SJSA1 (cell line): ENCODE results near the gene NIPAL1. TPM values are rescaled to one million over a fixed set of nuclear protein-coding genes. Genes with fewer than 3 reads are reported as not detected.
"Not testable (repeated sequence)": the region's sequence is repeated elsewhere in the genome, so short reads cannot be mapped to it uniquely, and the experiment has no call there.

Source experiments
- DNase-seq, 2 experiments: peaks; one replicate each; pipeline ENCODE4 v3.0.0-alpha.2; 2015 to 2020; ENCODE audit warnings: low spot score in 2 of 2, low read depth in 1 of 2
- H3K27ac ChIP-seq: fragments of 250-450 bp; sonication (Bioruptor Pico); 2 replicates; pipeline ENCODE4 v1.5.1; 2020; ENCODE audit warnings: mild to moderate bottlenecking, moderate library complexity
- H3K27me3 ChIP-seq: fragments of 250-450 bp; sonication (Bioruptor Pico); replicated peaks from 2 replicates; pipeline ENCODE4 v1.5.1; 2020; ENCODE audit warnings: mild to moderate bottlenecking, moderate library complexity
- H3K36me3 ChIP-seq: fragments of 250-450 bp; sonication (Bioruptor Pico); 2 replicates; pipeline ENCODE4 v1.5.1; 2020; ENCODE audit warnings: mild to moderate bottlenecking
- H3K4me1 ChIP-seq: fragments of 250-450 bp; sonication (Bioruptor Pico); replicated peaks from 2 replicates; pipeline ENCODE4 v1.6.1; 2021; ENCODE audit warnings: mild to moderate bottlenecking
- H3K4me3 ChIP-seq: fragments of 250-450 bp; sonication (Bioruptor Pico); 2 replicates; pipeline ENCODE4 v1.5.1; 2020; ENCODE audit warnings: mild to moderate bottlenecking
- H3K9me3 ChIP-seq: fragments of 250-450 bp; sonication (Bioruptor Pico); replicated peaks from 2 replicates; pipeline ENCODE4 v1.5.1; 2020; ENCODE audit warnings: mild to moderate bottlenecking
- total RNA-seq: library from RNA; depleted of rRNA; stranded (reverse); fragments of >200 nt; shearing (Covaris generic); gene quantifications from 2 replicates; pipeline ENCODE4 v1.2.3, GENCODE V29; 2014; rRNA removed

The NIPAL1 gene
- 0.91 and 2.4 TPM in 2 replicates for total RNA-seq

- Histone ChIP-seq H3K4me3 (peak within 1 kb of the TSS; percentile 72), H3K27ac (peak within 1 kb of the TSS; percentile 79), H3K36me3 (no peaks in the 10 kb centered on the region), H3K27me3 (no peaks in the 10 kb centered on the region), H3K4me1 (no peaks in the 10 kb centered on the region; the same call in 1 of the 2 replicates), H3K9me3 (no peaks in the 10 kb centered on the region)
- DNase-seq, result peak; percentile 58 to 73
These were observed at the start of gene NIPAL1, which contains the start of gene CNGA1 for GRCh38 chr4:48016141-48017107. Gene NIPAL1, plus strand, starts transcription at chr4:48016772. Its CDS starts 68 bp downstream, at chr4:48016840. Gene CNGA1, minus strand, starts transcription at chr4:48016681. Its CDS starts 63,992 bp downstream, at chr4:47952689.

GRCh38 chr4:47968847-47969246 lies 47.7 kb upstream of the NIPAL1 start:
- Histone ChIP-seq H3K9me3 (no peaks in the 10 kb centered on the region), H3K27ac (no peak overlapping the region)

GRCh38 chr4:47972181-47972580 lies 44.4 kb upstream of the NIPAL1 start:
- Histone ChIP-seq H3K36me3 (no peaks in the 10 kb centered on the region), H3K27me3 (no peaks in the 10 kb centered on the region), H3K27ac (no peak overlapping the region), H3K9me3 (no peaks in the 10 kb centered on the region), H3K4me3 (no peak overlapping the region), H3K4me1 (no peaks in the 10 kb centered on the region)
- DNase-seq, result no peak

More at GRCh38 chr4:47968847-47969246, 47.7 kb upstream of the NIPAL1 start:
- H3K27me3 ChIP-seq, result no peaks in the 10 kb centered on the region
- no peaks in the 10 kb centered on the region for H3K4me1 ChIP-seq
- no peak for DNase-seq
- H3K4me3 ChIP-seq, result no peak overlapping the region
- H3K36me3 ChIP-seq, result no peaks in the 10 kb centered on the region

GRCh38 chr4:47972721-47973120 lies 43.9 kb upstream of the NIPAL1 start:
- DNase-seq, result no peak
- no peaks in the 10 kb centered on the region for H3K36me3 ChIP-seq

GRCh38 chr4:47974566-47974965 lies 42.0 kb upstream of the NIPAL1 start:
- no peak overlapping the region for H3K27ac ChIP-seq

More at GRCh38 chr4:47972721-47973120, 43.9 kb upstream of the NIPAL1 start:
- H3K4me3 ChIP-seq, result no peak overlapping the region
- H3K9me3 ChIP-seq, result no peaks in the 10 kb centered on the region
- H3K27me3 ChIP-seq, result no peaks in the 10 kb centered on the region
- H3K27ac ChIP-seq, result no peak overlapping the region
- H3K4me1 ChIP-seq, result no peaks in the 10 kb centered on the region

GRCh38 chr4:47990145-47990544 lies 26.4 kb upstream of the NIPAL1 start:
- Histone ChIP-seq H3K36me3 (no peaks in the 10 kb centered on the region), H3K27ac (no peak overlapping the region), H3K27me3 (no peaks in the 10 kb centered on the region), H3K9me3 (no peaks in the 10 kb centered on the region), H3K4me1 (no peaks in the 10 kb centered on the region), H3K4me3 (no peak overlapping the region)
- DNase-seq, result no peak

More at GRCh38 chr4:47974566-47974965, 42.0 kb upstream of the NIPAL1 start:
- no peak overlapping the region for H3K4me3 ChIP-seq
- H3K4me1 ChIP-seq, result no peaks in the 10 kb centered on the region
- H3K9me3 ChIP-seq, result no peaks in the 10 kb centered on the region
- no peaks in the 10 kb centered on the region for H3K27me3 ChIP-seq
- no peak for DNase-seq
- H3K36me3 ChIP-seq, result no peaks in the 10 kb centered on the region

- H3K27ac ChIP-seq, H3K9me3 ChIP-seq, H3K4me1 ChIP-seq, H3K4me3 ChIP-seq, H3K27me3 ChIP-seq, DNase-seq, H3K36me3 ChIP-seq: not testable (repeated sequence)
These were observed 24.1 kb upstream of the NIPAL1 start for GRCh38 chr4:47992475-47992874.

GRCh38 chr4:47996021-47996420 lies 20.6 kb upstream of the NIPAL1 start:
- Histone ChIP-seq H3K27me3 (no peaks in the 10 kb centered on the region), H3K27ac (no peak overlapping the region), H3K9me3 (no peaks in the 10 kb centered on the region), H3K36me3 (no peaks in the 10 kb centered on the region), H3K4me1 (no peaks in the 10 kb centered on the region), H3K4me3 (no peak overlapping the region)
- no peak for DNase-seq

GRCh38 chr4:48002267-48002666 lies 14.3 kb upstream of the NIPAL1 start:
- DNase-seq, result no peak
- no peaks in the 10 kb centered on the region for H3K9me3 ChIP-seq
- no peak overlapping the region for H3K4me3 ChIP-seq
- no peaks in the 10 kb centered on the region for H3K27me3 ChIP-seq
- no peaks in the 10 kb centered on the region for H3K4me1 ChIP-seq
- H3K27ac ChIP-seq, result no peak overlapping the region
- no peaks in the 10 kb centered on the region for H3K36me3 ChIP-seq

- H3K4me1 ChIP-seq, result not testable (repeated sequence)
These were observed 13.0 kb upstream of the NIPAL1 start for GRCh38 chr4:48003568-48003967.

GRCh38 chr4:48005781-48006180 lies 10.8 kb upstream of the NIPAL1 start:
- no peak for DNase-seq
- H3K4me3 ChIP-seq, result no peak overlapping the region
- H3K27me3 ChIP-seq, result no peaks in the 10 kb centered on the region
- H3K27ac ChIP-seq, result no peak overlapping the region
- H3K36me3 ChIP-seq, result no peaks in the 10 kb centered on the region
- no peaks in the 10 kb centered on the region for H3K9me3 ChIP-seq
- H3K4me1 ChIP-seq, result no peaks in the 10 kb centered on the region

More at GRCh38 chr4:48003568-48003967, 13.0 kb upstream of the NIPAL1 start:
- DNase-seq, result peak in 1 of 2 experiments; percentile 45
- H3K27me3 ChIP-seq, H3K27ac ChIP-seq, H3K4me3 ChIP-seq, H3K9me3 ChIP-seq, H3K36me3 ChIP-seq: not testable (repeated sequence)

GRCh38 chr4:48008021-48008596 lies 8.5 kb upstream of the NIPAL1 start:
- H3K4me1 ChIP-seq, result no peaks in the 10 kb centered on the region
- DNase-seq, result no peak

GRCh38 chr4:48010906-48011305 lies 5.7 kb upstream of the NIPAL1 start:
- not testable (repeated sequence) for H3K27ac ChIP-seq, H3K9me3 ChIP-seq, H3K36me3 ChIP-seq, DNase-seq, H3K4me1 ChIP-seq, H3K4me3 ChIP-seq, H3K27me3 ChIP-seq

More at GRCh38 chr4:48008021-48008596, 8.5 kb upstream of the NIPAL1 start:
- H3K4me3 ChIP-seq, result no peak overlapping the region
- H3K36me3 ChIP-seq, result no peaks in the 10 kb centered on the region
- no peaks in the 10 kb centered on the region for H3K9me3 ChIP-seq
- H3K27me3 ChIP-seq, result no peaks in the 10 kb centered on the region
- H3K27ac ChIP-seq, result no peak overlapping the region

- Histone ChIP-seq H3K27ac (no peak overlapping the region), H3K27me3 (no peaks in the 10 kb centered on the region), H3K36me3 (no peaks in the 10 kb centered on the region), H3K4me1 (no peaks in the 10 kb centered on the region), H3K9me3 (no peaks in the 10 kb centered on the region), H3K4me3 (no peak overlapping the region)
- DNase-seq, result no peak
These were observed 4.8 kb upstream of the NIPAL1 start for GRCh38 chr4:48011722-48012121.
